HG03025 (cell line): ENCODE data around the gene MAP4K3.
"Not testable (repeated sequence)": the region's sequence is repeated elsewhere in the genome, so short reads cannot be mapped to it uniquely, and the experiment has no call there.

Experiments used
- ATAC-seq: cut with Tn5 transposase; IDR thresholded peaks from one replicate; pipeline ENCODE4 v1.9.1; 2021; ENCODE audit warnings: mild to moderate bottlenecking, moderate library complexity; ENCODE audit not compliant: unreplicated experiment, low FRiP score

The MAP4K3 gene

GRCh38 chr2:39252888-39253518 lies 184.1 kb downstream of the MAP4K3 start:
- ATAC-seq = no peak

- no peak for ATAC-seq
These were observed 189.5 kb downstream of the MAP4K3 start for GRCh38 chr2:39247512-39248043.

GRCh38 chr2:39246382-39246980 lies 190.6 kb downstream of the MAP4K3 start:
- ATAC-seq = no peak

GRCh38 chr2:39244963-39245625 lies 192.0 kb downstream of the MAP4K3 start:
- ATAC-seq = not testable (repeated sequence)

- ATAC-seq = not testable (repeated sequence)
These were observed 192.7 kb downstream of the MAP4K3 start for GRCh38 chr2:39244241-39244862.

GRCh38 chr2:39243469-39244123 lies 193.5 kb downstream of the MAP4K3 start, which contains the start of gene CDKL4:
Gene CDKL4 (minus strand): TSS chr2:39243970.
- ATAC-seq = peak; percentile 74

- ATAC-seq = no peak
These were observed 195.5 kb downstream of the MAP4K3 start for GRCh38 chr2:39241588-39241987.

- ATAC-seq = no peak
These were observed 196.3 kb downstream of the MAP4K3 start for GRCh38 chr2:39240758-39241157.

- ATAC-seq = no peak
These were observed 202.3 kb downstream of the MAP4K3 start for GRCh38 chr2:39234754-39235153.

- ATAC-seq = no peak
These were observed 204.9 kb downstream of the MAP4K3 start for GRCh38 chr2:39232141-39232540.

GRCh38 chr2:39228413-39229209 lies 208.5 kb downstream of the MAP4K3 start:
- no peak for ATAC-seq

- no peak for ATAC-seq
These were observed 209.3 kb downstream of the MAP4K3 start for GRCh38 chr2:39227628-39228412.

- ATAC-seq = no peak
These were observed 211.5 kb downstream of the MAP4K3 start for GRCh38 chr2:39225567-39225966.

- no peak for ATAC-seq
These were observed 213.2 kb downstream of the MAP4K3 start for GRCh38 chr2:39223909-39224308.

GRCh38 chr2:39221459-39221858 lies 215.6 kb downstream of the MAP4K3 start:
- ATAC-seq = no peak

GRCh38 chr2:39220136-39220535 lies 216.9 kb downstream of the MAP4K3 start:
- no peak for ATAC-seq

GRCh38 chr2:39218391-39218790 lies 218.7 kb downstream of the MAP4K3 start:
- no peak for ATAC-seq

- no peak for ATAC-seq
These were observed 219.9 kb downstream of the MAP4K3 start for GRCh38 chr2:39217192-39217550.
